Epithelial cell of esophagus (primary cell): Measurements from ENCODE around the gene C9orf40.

Source experiments
- DNase-seq: peaks from one replicate; pipeline ENCODE4 v3.0.0; 2010; ENCODE audit warnings: low read depth
- H3K4me3 ChIP-seq: 2 replicates; pipeline ENCODE4 v1.5.1; 2011; ENCODE audit warnings: mild to moderate bottlenecking, low read length, control low read depth
- TF ChIP-seq, protein P1 (sequence below): IDR thresholded peaks from 2 replicates; pipeline ENCODE4 v1.5.1; 2011; ENCODE audit warnings: low read depth, mild to moderate bottlenecking, low read length, control low read depth, inconsistent platforms; ENCODE audit not compliant: insufficient read depth; ENCODE audit errors: missing control alignments

C9orf40 gene

DNA sequence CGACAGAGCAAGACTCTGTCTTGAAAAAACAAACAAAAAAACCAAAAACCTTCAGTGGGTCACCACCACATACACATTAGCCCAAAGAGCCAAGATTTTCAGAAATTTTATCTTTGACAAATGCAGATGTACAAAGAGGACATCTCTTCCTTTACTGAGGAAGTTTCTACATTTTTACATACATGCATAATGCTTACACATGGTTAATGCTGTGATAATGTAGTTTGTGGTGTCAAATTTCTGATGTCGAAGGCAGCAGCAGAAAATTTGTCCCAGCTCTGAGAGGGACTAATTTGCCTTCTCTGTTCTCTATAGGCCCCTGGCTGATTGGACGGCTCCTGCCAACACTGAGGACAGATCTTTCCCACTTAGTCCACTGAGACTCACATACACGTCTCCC lies 24.6 kb upstream of the C9orf40 start:
- no peak for DNase-seq
- TF ChIP-seq, protein P1, sequence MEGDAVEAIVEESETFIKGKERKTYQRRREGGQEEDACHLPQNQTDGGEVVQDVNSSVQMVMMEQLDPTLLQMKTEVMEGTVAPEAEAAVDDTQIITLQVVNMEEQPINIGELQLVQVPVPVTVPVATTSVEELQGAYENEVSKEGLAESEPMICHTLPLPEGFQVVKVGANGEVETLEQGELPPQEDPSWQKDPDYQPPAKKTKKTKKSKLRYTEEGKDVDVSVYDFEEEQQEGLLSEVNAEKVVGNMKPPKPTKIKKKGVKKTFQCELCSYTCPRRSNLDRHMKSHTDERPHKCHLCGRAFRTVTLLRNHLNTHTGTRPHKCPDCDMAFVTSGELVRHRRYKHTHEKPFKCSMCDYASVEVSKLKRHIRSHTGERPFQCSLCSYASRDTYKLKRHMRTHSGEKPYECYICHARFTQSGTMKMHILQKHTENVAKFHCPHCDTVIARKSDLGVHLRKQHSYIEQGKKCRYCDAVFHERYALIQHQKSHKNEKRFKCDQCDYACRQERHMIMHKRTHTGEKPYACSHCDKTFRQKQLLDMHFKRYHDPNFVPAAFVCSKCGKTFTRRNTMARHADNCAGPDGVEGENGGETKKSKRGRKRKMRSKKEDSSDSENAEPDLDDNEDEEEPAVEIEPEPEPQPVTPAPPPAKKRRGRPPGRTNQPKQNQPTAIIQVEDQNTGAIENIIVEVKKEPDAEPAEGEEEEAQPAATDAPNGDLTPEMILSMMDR = no peak
- no peak overlapping the region for H3K4me3 ChIP-seq

DNA sequence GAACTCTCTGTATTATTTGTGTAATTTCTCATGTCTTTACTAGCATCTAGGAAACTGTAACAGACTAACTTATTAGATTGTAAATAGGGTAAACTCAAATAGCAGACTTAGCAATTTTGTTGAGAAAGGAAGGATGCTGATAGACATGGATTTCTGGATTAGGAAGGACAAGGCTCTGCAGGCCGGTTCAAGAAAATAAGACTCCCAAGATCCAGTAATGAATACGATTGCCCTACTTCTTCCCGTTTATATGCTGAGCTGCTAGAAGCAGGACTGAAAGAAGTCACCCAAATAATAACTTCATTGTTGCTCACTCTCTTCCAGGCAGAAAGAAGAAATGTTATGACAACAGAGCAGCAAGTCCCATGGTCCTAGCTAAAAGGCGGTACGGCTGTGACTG lies 22.8 kb upstream of the C9orf40 start:
- DNase-seq = no peak
- H3K4me3 ChIP-seq = no peak overlapping the region
- TF ChIP-seq, protein P1 = no peak

DNA sequence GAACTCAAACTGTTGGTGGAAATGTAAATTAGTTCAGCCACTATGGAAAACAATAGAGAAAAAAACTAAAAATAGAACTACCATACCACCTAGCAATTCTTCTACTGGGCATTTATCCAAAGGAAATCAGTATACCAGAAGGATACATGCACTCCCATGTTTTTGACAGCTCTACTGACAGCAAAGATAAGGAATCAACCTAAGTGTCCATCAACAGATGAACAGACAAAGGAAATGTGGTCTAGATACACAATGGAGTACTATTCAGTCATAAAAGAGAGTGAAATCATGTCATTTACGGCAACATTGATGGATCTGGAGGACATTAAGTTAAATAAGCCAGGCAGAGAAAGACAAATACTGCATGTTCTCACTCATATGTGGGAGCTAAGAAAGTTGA lies 21.8 kb upstream of the C9orf40 start:
- no peak for DNase-seq
- TF ChIP-seq, protein P1 = no peak

DNA sequence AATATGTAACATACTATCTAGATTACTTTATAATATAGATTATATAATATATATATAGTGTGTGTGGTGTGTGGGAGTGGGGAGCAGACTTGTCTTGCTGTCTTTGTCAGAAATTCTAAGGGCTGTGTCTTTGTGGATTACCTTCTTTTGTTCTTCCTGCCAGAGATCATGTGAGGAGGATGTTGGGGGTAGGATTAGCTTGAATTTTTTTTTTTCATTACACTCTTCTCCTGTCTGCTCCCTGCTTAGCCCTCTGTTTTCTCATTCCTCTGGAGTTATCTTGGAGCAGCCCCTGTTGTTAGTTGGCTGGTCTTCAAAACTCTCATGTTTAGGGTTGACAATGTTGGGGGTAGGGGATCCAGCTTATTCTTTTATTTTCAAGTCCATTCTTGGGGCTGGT lies 21.0 kb upstream of the C9orf40 start:
- no peak for DNase-seq
- TF ChIP-seq, protein P1 = no peak
- no peak overlapping the region for H3K4me3 ChIP-seq

More for the DNA sequence above, 21.8 kb upstream of the C9orf40 start:
- H3K4me3 ChIP-seq = no peak overlapping the region

DNA sequence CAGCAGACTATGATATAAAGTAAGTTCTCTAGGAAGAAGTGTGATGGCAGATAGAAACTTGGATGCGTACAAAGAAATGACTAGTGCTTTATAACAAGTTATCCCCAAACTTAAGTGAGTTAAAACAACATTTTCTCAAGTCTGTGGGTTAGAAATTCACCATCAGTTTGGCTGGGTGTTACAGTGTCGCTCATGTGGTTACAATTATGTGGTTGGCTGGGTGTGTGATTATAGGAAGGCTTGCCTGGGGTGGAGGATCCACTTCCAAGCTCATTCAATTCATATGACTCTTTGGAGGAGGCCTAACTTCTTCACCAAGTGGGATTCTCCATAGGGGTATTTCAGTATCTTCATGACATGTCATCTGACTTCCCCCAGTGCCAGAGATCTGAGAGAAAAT lies 10.3 kb upstream of the C9orf40 start:
- H3K4me3 ChIP-seq = no peak overlapping the region
- TF ChIP-seq, protein P1 = no peak

DNA sequence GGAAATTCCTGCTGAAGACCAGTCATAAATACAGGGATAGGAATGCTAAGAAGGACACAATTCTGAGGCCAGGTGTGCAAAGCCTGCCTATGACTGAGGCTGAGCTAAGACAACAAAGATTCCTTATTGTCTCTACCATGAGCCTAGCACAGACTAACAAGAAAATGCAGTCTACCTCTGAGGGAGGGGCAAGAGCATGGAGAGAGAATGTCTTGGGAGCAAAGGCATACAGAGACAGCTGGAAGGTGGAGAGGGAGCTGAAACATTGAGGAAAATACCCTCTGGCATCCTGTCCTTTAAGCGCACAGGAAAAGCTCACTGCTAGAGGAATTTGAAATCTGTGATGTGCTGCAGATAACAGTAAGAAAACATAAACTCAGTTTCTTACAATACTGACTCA lies 8.8 kb upstream of the C9orf40 start:
- TF ChIP-seq, protein P1 = no peak
- no peak for DNase-seq
- H3K4me3 ChIP-seq = no peak overlapping the region

More for the DNA sequence above, 10.3 kb upstream of the C9orf40 start:
- DNase-seq = no peak

DNA sequence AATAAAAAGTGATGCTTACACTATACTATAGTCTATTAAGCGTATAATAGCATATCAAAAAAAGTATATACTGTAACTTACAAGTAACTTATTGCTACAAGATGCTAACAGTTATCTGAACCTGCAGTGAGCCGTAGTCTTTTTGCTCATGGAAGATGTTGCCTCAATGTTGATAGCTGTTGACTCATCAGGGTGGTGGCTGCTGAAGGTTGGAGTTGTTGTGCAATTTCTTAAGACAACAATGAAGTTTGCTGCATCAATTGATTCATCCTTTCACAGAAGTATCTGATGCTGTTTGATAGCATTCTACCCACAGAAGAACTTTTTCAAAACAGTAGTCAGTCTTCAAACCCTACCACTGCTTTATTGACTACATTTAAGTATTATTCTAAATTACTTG lies 7.8 kb upstream of the C9orf40 start:
- TF ChIP-seq, protein P1 = no peak
- no peak overlapping the region for H3K4me3 ChIP-seq
- DNase-seq = peak; percentile 94
